PFSK-1 (cell line): ENCODE measurements around the gene ARHGEF5.

Experiments
- FOXP2 ChIP-seq: optimal IDR thresholded peaks from 2 replicates; pipeline ENCODE3; 2011; ENCODE audit warnings: borderline replicate concordance, control low read depth, inconsistent platforms; ENCODE audit not compliant: insufficient read depth; ENCODE audit errors: extremely low read length, extremely low read depth
- POLR2AphosphoS5 ChIP-seq: IDR thresholded peaks from 2 replicates; pipeline ENCODE4 v1.6.1; 2012; ENCODE audit warnings: low read depth, mild to moderate bottlenecking, control low read depth, low read length, moderate library complexity
- SIN3A ChIP-seq: IDR thresholded peaks from 2 replicates; pipeline ENCODE4 v1.6.1; 2012; ENCODE audit warnings: mild to moderate bottlenecking, low read length, moderate library complexity, borderline replicate concordance; ENCODE audit not compliant: insufficient read depth
- TAF1 ChIP-seq: IDR thresholded peaks from 2 replicates; pipeline ENCODE4 v1.6.1; 2012; ENCODE audit warnings: low read length, control low read depth, borderline replicate concordance; ENCODE audit not compliant: insufficient read depth
- TF ChIP-seq, protein P1 (sequence below), 2 experiments: IDR thresholded peaks; 2 replicates each; pipeline versions ENCODE4 v1.6.1 to v1.8.0; 2011 to 2012; ENCODE audit warnings: low read depth in 2 of 2, low read length in 2 of 2, control low read depth in 1 of 2, inconsistent platforms in 1 of 2, mild to moderate bottlenecking in 1 of 2, moderate library complexity in 1 of 2; ENCODE audit not compliant: insufficient read depth in 1 of 2

The ARHGEF5 gene

GRCh38 chr7:144403102-144403501 is 47.9 kb downstream of the ARHGEF5 start:
- TF ChIP-seq, protein P1, sequence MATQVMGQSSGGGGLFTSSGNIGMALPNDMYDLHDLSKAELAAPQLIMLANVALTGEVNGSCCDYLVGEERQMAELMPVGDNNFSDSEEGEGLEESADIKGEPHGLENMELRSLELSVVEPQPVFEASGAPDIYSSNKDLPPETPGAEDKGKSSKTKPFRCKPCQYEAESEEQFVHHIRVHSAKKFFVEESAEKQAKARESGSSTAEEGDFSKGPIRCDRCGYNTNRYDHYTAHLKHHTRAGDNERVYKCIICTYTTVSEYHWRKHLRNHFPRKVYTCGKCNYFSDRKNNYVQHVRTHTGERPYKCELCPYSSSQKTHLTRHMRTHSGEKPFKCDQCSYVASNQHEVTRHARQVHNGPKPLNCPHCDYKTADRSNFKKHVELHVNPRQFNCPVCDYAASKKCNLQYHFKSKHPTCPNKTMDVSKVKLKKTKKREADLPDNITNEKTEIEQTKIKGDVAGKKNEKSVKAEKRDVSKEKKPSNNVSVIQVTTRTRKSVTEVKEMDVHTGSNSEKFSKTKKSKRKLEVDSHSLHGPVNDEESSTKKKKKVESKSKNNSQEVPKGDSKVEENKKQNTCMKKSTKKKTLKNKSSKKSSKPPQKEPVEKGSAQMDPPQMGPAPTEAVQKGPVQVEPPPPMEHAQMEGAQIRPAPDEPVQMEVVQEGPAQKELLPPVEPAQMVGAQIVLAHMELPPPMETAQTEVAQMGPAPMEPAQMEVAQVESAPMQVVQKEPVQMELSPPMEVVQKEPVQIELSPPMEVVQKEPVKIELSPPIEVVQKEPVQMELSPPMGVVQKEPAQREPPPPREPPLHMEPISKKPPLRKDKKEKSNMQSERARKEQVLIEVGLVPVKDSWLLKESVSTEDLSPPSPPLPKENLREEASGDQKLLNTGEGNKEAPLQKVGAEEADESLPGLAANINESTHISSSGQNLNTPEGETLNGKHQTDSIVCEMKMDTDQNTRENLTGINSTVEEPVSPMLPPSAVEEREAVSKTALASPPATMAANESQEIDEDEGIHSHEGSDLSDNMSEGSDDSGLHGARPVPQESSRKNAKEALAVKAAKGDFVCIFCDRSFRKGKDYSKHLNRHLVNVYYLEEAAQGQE (IDR thresholded peaks at IDR 0.05; ENCODE audit: insufficient read depth in 1 of 2, low read depth in 2 of 2, low read length in 2 of 2) = no peak
- TF ChIP-seq FOXP2 (no peak), POLR2AphosphoS5 (no peak)

GRCh38 chr7:144403649-144404061 is 48.5 kb downstream of the ARHGEF5 start, which contains the start of gene NOBOX:
NOBOX (minus strand) TSS chr7:144403693.
- no peak for TF ChIP-seq FOXP2
- no peak for TF ChIP-seq POLR2AphosphoS5
- no peak for TF ChIP-seq TAF1
- TF ChIP-seq, protein P1 (IDR thresholded peaks at IDR 0.05; ENCODE audit: insufficient read depth in 1 of 2, low read depth in 2 of 2, low read length in 2 of 2) = no peak
- TF ChIP-seq SIN3A = no peak

DNA sequence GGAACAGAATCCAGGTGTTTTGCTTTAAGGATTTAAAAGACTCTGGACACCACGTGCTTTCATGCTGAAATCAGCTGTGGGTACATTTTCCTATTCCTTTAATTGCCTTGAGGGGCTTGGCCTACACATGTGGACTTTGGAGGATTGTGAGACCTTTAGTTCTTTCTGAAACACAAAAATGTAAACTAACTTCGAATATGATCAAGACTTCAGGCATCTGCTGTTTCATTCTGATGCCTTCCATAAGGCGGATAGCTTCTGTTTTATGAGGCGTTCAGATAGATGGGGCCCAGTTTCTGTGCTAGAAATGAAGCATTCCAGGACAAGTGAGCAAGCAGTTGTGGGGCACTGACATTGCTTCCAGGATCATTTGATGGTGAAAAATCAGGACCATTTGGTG is 49.7 kb downstream of the ARHGEF5 start:
- TF ChIP-seq FOXP2 (no peak), TAF1 (no peak), POLR2AphosphoS5 (no peak), SIN3A (no peak)
- TF ChIP-seq, protein P1 (IDR thresholded peaks at IDR 0.05; ENCODE audit: insufficient read depth in 1 of 2, low read depth in 2 of 2, low read length in 2 of 2) = no peak

GRCh38 chr7:144407266-144407931 is 52.2 kb downstream of the ARHGEF5 start:
- TF ChIP-seq FOXP2 (no peak), SIN3A (no peak), TAF1 (no peak), POLR2AphosphoS5 (no peak)
- TF ChIP-seq, protein P1 (IDR thresholded peaks at IDR 0.05; ENCODE audit: insufficient read depth in 1 of 2, low read depth in 2 of 2, low read length in 2 of 2) = no peak
